ENCODE results near the gene STAB1.

DNA sequence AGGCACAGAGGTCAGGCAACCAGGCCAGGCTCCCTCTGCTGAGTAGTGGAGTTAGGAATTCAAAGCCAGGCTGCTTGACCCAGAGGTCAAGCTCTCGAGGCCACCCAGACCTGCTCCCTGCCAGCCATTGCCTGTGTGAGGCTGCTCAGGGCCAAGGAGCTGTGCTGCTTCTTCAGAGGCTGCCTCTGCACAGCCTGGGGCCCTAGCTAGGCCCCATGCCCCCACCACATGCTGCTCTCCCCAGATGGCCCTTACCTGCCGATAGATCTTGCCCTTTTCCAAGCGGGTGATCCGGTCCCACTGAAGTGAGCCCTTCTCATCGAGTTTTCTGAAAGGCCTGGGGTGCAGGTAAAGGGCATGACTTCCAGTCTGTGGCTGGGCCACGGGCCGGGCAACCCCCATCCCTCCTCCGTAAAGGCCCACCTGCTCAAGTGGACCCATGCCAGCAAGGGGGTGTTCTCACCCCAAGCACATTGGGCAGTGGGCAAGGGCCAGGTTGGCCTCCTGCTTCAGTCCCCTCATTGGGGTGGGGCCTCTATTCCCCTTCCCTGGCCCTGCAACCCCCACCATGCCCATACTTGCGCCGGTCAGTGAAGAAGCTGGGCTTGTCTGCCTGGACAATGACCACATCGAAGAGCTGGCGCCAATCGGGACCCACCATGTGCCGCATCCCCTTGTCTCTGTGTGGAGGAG is 32.0 kb downstream of the STAB1 start:
- TF ChIP-seq CTCF (IDR thresholded peaks at IDR 0.05) = no peak
- no peak for TF ChIP-seq EZH2 (IDR thresholded peaks at IDR 0.05)

Data from neural progenitor cell (in vitro differentiated cells).